Glomerular endothelial cell (primary cell): ENCODE results near the gene APRT. TPM values are rescaled to one million over a fixed set of nuclear protein-coding genes. Genes with fewer than 3 reads are reported as not detected.

Experiments
- DNase-seq: peaks from one replicate; pipeline ENCODE4 v3.0.0-alpha.2; 2011; ENCODE audit warnings: low read depth, low spot score; ENCODE audit errors: extremely low read depth
- total RNA-seq: library from RNA; depleted of rRNA; stranded (reverse); fragments of >200 nt; gene quantifications from 2 replicates; pipeline ENCODE4 v1.2.3, GENCODE V29; 2015

The APRT gene
- total RNA-seq, 1 donor from 2014 or later: 189 TPM

DNA sequence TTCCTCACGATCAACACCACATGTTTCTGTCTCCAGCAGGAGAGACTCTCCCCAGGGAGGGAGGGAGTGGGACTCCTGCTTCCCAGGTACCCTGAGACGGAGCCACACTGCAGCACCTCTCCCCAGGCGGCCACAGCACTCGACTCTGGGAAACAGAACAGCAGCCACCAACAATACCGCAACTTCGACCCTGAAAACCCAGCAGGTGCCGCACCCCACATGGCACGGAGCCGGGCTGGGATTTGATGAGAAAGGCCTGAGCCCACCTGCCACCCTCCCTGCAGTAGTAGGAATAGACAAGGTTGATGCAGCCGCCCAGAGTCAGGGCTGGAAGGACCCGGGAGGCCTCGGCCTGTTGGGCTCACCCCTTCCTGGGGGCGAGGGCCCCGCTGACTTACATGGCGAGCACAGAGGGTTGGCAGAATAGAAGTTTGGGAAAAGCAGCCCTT, 30.6 kb upstream of the APRT start:
- DNase-seq: no peak

DNA sequence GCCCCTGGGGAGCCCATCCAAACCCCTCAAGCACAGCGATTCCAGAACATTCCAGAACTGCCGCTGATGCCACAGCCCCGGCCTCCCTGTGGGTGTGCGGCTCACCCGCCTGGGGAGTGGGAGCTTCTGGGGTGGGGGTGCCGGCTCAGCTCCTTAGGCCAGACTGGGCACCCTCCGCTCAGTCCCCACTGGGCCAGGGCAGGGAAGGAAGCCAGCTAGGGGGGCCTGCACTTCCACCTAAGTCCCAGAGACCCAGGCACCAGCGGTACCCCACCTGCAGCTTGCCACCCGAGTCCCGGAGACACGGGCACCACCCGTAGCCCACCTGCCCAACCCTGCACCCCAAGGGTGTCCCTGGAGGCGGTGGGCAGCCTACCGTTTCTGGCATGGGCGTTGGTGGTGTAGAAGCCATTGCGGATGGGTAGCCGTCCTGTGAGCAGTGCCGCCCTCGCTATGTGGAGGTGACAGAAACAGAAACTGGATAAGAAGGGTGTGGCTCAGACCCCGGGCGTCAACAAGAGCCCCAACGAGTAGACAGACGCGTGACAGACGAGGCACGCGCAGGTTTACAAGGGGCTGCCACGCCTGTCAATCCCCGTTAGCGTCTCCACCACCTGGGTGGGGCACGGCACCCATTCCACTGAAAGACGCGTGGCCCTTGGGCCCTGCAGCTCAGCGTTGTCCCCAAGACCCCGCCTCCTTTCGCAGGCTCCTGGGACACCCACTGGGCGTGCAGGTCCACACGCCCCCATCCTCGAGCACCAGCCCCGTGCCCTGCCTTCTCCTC, 30.0 kb upstream of the APRT start:
- no peak for DNase-seq

- no peak for DNase-seq
Observed at GRCh38 chr16:88840600-88841215, 29.0 kb upstream of the APRT start.

DNA sequence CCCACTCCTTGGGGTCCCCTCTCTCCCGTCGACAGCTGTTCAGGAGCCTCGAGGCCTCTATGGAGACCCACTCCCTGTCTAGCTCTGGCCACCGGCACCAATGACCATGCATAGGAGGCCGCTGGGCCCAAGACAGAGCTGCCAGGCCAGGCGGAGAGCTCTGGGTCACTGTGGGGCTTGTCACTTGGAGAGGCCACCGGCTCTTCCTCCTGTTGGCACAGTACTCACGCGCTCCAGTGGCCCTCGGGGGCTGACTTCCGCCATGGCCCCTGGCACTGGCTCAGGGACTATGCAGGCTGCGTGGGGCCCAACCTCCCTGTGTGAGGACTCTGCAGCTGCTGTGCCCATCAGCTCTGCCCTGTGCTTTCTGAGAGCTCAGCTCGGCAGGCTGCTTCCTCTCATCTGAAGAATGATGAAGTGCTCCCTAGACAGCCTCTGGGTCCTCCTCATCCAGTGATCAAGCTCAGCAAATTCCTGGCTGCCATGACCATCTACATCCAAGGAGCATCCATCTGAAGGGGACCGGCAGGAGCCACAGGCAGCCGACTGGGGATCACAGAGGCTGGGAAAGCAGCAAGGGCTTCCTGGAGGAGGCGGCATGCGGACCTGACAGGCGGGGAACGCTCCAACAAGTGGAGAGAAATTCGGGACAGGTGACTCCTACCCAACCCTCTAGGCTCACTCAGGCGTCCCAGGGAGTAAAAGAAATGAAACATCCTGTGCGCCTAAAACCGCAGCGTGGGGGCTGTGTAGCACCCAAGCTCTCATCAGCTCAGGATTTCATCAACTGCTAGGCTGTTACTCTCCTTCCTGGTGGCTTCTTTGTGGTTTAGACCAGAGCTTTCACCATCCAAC, 28.2 kb upstream of the APRT start:
- DNase-seq: no peak

- no peak for DNase-seq
Observed at GRCh38 chr16:88839026-88839529, 27.4 kb upstream of the APRT start.

DNA sequence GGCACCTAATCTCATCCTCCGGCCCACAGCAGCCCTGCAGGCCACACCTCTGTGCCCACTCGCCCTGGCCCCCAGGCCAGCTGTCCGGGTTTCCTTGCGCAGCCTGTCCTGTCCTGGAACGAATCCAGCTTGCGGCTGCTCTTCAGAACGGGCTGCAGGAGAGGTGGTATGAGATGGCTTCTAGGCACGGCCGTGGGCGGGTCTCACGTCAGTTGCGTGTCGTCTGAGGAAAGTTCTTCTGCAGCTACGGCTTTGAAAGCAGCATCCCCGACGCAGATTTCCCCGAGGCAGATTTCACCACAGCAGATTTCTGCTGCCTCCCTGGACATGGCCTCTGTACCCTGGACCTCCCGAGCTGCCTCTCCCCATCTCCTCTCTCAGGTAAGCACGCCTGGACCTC, 26.8 kb upstream of the APRT start:
- DNase-seq: no peak

DNA sequence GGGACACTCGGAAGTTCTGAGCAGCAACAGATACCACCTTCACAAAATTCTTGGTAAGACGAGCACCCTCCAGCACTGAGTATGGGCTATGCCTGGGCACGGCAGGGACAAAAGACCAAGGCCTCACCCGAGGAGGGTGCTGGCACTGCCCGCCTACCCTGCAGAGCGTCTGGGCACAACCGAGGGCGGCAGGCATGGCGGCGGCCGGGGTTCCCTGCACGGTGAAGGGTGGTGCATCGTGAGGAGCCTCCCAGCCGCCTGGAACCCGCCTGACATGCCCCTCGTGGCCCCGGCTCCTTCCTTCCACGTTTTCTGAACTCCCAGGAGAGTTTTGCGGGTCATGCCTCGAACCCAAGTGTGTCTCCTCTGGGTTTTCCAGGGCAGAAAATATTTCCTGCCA, 26.1 kb upstream of the APRT start:
- DNase-seq: no peak

GRCh38 chr16:88836791-88837190, 25.1 kb upstream of the APRT start:
- no peak for DNase-seq

DNA sequence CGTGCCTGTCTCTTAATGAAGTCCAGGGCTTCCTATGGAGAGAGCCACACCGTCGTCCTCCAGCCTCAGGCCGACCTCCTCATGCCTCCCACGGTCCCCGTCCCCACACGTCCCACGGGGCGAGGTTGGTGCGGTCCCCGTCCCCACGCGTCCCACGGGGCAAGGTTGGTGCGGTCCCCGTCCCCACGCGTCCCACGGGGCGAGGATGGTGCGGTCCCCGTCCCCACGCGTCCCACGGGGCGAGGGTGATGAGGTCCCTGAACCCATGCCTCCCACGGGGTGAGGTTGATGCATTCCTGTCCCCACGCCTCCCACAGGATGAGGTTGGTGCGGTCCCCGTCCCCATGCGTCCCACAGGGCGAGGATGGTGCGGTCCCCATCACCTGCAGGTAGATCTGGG, 24.1 kb upstream of the APRT start:
- DNase-seq: no peak

- no peak for DNase-seq
Observed at GRCh38 chr16:88835383-88835782, 23.7 kb upstream of the APRT start.

- DNase-seq: no peak
Observed at GRCh38 chr16:88834670-88835069, 22.9 kb upstream of the APRT start.

DNA sequence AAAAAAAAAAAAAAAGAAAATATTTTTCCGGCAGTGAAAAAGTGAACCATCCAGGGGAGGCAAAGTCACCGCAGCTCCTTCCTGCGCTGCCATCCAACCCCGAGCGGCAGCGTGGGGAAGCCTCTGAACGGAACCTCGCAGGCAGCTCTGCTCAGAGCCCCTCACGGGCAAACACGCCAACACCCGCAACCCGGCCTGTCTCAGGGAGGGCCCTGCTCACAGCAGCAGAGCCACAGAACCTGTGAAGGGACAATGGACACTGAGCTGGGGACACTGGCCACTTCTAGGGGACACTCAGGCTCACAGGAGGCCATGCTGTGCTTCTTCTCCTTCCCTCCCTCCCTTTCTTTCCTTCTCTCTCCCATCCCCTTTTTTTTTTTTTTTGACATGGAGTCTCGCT, 21.4 kb upstream of the APRT start:
- DNase-seq: no peak

DNA sequence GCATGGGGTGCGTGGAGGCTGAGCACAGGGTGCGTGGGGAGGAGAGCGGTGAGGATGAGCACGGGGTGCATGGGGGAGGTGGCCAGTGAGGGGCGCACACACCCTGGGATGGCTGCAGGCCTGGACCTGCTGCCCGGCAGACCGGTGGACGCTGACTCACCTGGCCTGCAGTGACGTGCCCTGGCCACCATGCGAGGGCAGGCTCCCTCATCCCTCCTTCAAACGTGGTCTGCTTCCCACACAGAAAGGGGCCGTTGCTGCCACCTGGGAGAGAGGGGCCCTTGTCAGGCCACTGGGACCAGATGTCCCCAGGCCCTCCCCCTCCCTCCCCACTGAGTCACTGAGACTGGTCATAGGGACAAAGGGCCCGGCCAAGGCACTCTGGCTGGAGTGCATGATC, 20.1 kb upstream of the APRT start:
- DNase-seq: no peak

DNA sequence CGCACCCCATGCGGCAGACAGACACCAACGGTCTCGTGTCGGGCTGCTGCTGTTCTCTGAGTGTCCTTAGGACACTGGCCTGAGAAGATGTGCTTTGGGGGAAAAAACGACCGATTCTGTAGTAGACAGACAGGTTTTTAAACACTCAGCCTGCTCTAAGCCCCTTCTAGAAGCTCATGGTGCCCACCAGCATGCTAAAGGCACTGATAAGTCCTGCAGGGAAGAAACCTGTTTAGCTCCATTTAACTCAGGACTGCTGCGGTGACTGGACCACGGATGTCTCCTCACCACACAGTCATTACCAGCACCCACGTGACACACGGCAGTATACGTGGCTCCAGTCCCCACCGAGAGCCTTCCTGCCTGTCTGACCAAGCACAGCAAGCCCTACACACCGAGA, 19.1 kb upstream of the APRT start:
- DNase-seq: no peak

DNA sequence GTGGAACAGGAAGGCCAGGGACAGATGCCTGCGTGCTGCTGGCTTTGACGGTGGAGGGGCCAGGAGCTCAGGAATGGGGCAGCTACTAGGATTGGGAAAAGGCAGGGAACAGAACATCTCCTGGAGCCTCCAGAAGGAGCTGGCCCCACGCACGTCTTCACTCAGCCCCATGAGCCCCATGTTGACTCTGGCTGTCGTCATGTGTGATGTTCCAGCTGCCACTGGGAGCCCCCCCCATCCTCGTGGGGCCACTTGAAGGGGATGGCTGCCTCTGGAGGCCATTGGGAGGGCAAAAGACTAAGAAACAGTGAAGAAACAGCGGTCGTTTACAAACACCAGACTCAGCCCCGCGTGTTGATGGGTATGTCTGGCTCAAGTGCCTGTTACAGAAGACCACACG, 18.5 kb upstream of the APRT start:
- no peak for DNase-seq

DNA sequence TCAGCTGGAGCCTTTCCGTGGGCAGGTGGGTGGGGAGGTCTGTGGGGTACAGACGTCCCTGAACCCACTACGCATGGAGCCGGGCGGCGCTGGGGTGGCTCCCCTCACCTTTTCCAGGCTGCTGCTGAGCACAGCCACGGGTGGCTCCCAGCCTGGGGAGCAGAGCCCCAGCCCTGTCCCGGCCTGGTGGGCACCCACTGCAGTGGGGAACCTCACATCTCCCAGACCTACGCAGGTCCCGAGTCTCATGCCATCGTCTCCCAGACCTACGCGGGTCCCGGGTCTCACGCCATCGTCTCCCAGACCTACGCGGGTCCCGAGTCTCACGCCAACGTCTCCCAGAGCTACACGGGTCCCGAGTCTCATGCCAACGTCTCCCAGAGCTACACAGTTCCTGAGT, 17.0 kb upstream of the APRT start:
- no peak for DNase-seq

GRCh38 chr16:88827727-88828126, 16.0 kb upstream of the APRT start:
- no peak for DNase-seq

DNA sequence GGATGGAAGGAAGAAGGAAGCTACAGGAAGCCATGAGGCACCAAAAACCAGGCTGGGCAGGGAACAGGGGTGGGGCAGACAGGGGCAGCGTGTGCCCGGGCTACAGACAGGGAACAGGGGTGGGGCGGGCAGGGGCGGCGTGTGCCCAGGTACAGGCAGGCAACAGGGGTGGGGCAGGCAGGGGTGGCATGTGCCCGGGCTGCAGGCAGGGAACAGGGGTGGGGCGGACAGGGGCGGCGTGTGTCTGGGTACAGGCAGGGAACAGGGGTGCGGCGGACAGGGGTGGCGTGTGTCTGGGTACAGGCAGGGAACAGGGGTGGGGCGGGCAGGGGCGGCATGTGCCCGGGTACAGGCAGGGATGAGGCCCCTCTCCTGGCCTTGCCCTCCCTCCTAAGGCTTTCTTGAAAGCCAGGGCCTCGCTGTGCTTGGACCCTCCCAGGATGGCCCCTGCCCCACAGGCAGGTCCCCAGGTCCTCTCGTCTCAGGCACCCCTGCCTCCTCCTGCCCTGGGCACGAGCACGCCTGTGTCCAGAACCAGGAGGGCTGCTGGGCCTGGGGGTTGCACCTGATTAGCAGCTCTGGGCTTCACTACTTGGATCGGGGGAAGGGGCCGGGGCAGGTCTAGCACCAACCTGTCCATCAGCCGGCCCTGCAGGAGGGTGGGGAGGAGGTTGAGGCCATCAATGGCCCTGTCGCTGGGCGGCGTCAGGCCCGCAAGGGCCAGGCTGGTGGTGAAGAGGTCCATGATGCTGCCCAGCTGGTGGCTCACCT, 14.5 kb upstream of the APRT start:
- no peak for DNase-seq

GRCh38 chr16:88825146-88825545, 13.4 kb upstream of the APRT start:
- no peak for DNase-seq

DNA sequence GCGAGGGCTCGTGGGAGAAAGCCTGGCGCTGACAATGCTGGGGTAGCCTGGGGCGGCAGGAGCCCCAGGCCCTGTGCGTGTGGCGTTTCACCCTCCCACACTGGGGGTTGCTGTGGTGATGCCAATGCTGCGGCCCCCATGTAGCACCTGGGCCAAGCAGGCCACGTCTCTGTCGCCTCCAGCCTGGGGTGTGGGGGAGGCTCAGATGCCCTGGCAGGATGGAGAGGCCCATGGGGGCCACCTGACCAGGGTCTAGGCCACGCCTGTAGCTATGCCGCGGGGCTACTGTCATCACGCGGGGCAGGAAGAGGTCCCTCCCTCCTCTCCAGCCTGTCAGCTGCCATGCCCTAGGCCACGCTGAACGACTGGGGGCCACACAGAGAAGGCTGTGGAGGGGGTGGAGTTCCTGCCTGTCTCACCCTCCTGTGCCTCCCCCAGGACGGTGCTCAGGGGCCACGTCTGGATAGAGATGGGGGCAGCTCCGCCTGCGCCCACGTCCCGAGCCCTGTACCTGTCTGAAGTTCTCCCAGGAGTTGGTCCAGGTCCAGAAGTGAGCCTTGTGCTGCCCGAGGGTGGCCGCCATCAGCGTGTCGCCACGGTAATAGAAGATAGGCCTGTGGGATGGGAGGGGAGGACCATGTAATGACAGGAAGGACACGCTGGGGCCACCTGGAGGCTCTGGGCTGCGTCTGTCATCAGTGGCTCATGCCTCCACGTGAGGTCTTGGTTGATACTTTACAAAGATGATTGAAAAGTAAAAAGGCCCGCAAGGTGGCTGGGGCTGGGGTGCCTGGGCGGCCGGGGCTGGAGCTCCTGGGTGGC, 12.7 kb upstream of the APRT start:
- DNase-seq: no peak
